GM21723 (cell line): ENCODE data around the gene NLRP3.
A peak's percentile ranks its signal among the peaks of the same experiment; 100 is the strongest.
"Not testable (repeated sequence)": the region's sequence is repeated elsewhere in the genome, so short reads cannot be mapped to it uniquely, and the experiment has no call there.

Experiments
- ATAC-seq: cut with Tn5 transposase; IDR thresholded peaks from one replicate; pipeline ENCODE4 v1.9.1; 2021; ENCODE audit warnings: mild to moderate bottlenecking, moderate library complexity; ENCODE audit not compliant: unreplicated experiment

NLRP3 gene

DNA sequence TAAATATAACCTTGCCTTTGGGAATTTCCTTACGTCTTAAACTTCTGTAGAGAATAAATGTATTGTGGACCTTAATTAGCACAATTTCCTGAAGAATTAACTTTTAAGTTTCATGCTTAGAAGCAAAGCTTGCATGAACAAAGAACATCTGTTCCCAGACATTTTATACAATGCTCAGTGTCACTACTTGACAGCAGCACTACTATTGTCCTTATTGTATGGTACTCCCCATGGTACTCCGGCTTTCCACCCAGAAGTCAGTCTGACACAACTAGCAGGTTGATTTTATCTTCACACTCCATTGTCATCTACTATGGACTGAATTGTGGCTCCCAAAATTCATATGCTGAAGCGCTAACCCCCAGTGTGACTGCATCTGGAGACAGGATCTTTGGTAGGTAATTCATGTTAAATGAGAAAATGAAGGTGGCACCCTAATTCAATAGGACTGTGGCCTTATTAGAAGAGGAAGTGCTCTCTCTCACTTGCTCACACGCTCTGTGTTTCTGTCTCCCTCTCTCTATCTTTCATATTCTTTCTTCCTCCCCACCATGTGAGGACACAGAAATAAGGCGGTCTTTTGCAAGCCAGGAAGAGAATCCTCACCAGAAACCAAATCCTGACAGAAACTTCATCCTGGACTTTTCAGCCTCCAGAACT, 52.6 kb downstream of the NLRP3 start:
- no peak for ATAC-seq

DNA sequence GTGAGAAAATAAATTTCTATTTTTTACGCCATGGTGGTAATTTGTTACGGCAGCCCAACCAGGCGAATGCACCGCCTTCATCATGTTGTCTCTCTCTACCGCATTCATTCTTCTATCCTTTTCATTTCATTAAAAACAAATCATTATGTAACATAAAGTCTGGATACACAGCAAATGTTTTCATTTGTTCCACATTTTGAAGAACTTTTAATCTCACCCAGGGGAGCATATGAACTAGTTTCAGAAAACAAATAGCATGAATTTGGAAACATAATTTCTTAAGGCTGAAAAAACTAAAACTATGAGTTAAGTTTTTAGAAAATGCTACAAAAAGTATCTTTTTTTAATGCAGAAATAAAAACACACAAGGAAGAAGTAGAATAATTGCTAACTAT, 53.2 kb downstream of the NLRP3 start:
- no peak for ATAC-seq

DNA sequence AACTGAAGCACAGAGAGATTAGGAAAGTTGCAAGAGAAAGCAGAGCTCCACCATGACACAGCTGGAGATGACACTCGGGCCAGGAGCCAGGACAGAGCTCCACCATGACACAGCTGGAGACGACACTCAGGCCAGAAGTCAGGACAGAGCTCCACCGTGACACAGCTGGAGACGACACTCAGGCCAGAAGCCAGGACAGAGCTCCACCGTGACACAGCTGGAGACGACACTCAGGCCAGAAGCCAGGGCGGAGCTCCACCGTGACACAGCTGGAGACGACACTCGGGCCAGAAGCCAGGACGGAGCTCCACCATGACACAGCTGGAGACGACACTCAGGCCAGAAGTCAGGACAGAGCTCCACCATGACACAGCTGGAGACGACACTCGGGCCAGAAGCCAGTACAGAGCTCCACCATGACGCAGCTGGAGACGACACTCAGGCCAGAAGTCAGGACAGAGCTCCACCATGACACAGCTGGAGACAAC, 55.0 kb downstream of the NLRP3 start:
- not testable (repeated sequence) for ATAC-seq

DNA sequence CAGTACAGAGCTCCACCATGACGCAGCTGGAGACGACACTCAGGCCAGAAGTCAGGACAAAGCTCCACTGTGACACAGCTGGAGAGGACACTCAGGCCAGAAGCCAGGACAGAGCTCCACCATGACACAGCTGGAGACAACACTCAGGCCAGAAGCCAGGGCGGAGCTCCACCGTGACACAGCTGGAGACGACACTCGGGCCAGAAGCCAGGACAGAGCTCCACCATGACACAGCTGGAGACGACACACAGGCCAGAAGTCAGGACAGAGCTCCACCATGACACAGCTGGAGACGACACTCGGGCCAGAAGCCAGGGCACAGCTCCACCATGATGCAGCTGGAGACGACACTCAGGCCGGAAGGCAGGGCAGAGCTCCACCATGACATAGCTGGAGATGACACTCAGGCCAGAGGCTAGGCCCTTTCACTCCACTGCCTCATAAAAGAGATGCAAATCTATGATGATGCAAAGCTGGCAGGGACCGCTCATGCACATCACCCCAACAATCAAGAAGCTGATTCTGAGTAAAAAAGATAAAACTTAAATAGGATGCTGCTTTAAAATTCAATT, 55.6 kb downstream of the NLRP3 start:
- ATAC-seq: no peak

DNA sequence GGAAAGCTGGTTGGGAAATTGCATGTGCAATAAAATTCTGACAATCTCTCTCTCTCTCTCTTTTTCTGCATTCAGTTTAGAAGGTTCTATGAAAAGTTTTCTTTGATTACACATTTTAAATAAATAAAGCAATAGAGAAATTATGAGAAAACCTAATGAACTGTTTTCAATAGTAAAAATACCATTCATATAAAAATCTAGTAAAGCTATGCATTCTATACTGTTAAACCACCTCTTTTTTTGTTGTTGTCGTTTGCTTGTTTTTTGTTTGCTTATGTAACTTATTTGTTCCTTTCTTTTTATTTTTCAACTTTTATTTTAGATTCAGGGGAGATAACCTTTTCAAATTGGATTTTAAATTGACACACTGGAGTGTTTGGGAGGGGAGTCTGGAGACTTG, 56.1 kb downstream of the NLRP3 start:
- no peak for ATAC-seq

DNA sequence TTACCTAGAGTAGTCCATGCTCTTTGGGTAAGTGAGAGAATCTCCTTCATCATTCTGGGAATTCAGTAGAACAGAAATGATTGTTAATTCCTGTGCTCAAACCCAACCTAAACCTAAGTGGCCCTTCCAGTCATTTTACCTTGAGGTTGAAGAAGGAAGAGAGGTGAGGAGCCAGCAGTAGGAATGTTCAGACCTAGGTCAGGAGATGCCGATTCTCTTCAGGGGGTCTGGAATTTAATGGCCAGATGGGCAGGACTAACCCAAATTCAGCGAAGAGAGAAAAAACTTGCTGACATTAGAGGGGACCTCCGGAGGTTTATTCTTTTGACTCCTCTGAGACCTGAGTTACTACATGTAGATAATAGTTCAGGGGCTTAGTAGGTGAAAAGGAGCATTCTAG, 58.4 kb downstream of the NLRP3 start:
- ATAC-seq: no peak

DNA sequence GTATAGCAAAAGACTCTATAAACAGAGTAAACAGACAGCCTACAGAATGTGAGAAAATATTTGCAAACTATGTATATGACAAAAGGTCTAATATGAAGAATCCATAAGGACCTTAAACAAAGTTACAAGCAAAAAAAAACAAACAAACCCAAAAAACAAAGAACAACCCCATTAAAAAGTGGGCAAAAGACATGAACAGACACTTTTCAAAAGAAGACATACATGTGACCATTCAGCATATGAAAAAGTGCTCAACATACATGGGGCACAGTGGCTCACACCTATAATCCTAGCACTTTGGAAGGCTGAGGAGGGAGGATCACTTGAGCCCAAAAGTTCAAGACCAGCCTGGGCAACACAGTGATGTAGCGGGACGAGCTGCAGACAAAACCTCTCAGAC, 59.8 kb downstream of the NLRP3 start:
- no peak for ATAC-seq

DNA sequence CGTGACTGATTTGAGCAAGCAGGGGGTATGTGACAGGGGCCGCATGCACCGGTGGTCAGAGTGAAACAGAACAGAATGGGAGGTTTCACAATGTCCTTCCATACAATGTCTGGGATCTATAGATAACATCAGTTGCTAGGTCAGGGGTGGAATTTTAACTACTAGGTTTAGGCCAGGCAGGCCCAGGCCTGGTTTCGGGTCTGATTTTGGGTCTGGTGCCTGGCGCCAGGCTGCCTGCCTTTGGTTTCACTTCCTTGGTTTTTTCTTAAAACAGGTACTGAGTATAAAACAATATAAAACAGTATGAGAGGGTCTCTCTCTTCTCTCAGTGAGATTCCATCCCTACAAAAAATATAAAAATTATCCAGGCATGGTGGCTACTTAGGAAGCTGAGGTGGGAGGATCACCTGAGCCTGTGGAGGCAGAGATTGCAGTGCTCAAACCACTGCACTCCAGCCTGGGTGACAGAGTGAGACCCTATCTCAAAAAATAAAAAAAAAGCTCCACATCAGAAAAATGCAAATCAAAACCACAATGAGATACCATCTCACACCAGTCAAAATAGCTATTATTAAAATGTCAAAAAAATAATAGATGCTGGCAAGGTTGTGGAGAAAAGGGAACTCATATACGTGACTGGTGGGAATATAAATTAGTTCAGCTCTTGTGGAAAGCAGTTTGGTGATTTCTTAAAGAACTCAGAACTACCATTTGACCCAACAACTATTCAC, 60.5 kb downstream of the NLRP3 start:
- not testable (repeated sequence) for ATAC-seq

DNA sequence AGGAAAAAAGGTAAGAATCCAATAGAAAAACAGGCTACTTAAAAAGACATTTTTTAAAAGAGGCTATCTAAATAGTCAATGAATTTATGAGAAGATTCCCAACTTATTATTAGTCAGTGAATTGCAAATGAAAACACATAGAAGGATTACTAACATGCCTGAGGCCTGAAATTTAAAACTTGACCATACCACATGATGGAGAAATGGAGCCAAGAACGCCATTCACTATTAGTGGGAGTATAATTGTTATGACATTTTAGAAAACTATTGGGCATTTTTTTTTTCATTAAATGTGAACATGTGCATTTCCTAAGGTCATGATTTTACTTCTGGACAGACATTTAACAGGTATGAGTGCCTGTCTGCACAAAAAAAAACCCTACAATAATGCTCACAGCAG, 66.8 kb downstream of the NLRP3 start:
- no peak for ATAC-seq

DNA sequence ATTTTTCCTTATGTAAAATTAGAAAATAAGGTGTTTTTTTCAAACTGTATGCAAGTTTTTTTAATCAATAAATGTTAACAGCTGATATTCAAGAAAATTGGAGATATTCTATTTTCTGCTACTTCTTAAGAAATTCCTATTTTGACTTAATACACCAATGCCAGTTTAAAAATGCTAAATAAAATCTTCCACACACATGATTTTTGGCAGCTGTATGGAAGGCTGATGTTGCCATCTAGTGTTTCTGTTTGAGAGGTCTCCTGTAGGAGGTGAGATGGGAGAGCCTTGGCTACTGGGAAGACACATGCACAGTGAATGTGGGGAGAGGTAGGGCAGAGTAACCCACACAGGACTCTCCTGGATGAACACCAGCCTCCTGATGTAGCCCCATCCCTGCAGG, 71.1 kb downstream of the NLRP3 start:
- peak; percentile 88 for ATAC-seq

DNA sequence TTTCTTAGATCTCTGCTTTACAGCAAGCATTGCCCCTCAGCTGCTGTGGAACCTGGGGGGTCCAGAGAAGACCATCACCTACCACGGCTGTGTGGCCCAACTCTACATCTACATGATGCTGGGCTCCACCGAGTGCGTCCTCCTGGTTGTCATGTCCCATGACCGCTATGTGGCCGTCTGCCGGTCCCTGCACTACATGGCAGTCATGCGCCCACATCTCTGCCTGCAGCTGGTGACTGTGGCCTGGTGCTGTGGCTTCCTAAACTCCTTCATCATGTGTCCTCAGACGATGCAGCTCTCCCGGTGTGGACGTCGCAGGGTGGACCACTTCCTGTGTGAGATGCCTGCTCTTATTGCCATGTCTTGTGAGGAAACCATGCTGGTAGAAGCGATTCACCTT, 75.4 kb downstream of the NLRP3 start:
- no peak for ATAC-seq

DNA sequence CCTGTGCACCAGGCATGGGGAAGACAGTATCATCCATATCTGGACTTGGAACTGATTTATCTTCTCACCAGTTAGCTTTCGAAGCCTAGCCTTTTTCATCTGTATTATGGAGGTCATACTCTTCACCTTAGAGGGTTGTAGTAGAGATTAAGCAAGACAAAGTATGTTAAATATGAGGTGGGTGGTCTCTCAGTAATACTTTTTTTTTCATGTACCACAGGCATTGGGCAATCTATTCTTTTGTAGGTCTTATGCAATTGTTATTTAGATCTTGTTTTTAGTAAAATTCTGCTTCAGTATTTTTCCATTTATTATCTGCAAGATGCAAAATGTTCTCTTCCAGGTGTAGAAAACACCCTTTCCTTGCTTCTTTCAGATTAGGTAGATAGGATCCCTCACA, 77.1 kb downstream of the NLRP3 start:
- ATAC-seq: no peak

DNA sequence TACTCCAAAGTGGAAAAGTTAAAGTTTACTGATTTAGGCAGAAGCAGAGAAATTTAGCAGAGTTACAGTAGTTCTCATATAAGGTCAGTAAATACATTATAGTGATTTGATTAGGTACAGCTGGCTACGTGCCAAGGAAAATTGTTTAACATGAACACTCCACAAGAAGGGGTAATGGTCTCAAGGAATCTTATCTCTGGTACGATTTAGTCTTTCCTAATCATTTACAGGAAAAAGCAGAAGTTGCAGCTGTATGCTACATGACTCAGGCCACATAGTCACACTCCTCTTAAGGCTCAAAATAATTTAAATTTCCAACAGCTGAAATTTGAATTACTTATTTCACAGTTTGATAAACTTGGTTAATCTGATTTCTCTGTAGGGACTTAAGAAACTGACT, 78.8 kb downstream of the NLRP3 start:
- ATAC-seq: no peak

DNA sequence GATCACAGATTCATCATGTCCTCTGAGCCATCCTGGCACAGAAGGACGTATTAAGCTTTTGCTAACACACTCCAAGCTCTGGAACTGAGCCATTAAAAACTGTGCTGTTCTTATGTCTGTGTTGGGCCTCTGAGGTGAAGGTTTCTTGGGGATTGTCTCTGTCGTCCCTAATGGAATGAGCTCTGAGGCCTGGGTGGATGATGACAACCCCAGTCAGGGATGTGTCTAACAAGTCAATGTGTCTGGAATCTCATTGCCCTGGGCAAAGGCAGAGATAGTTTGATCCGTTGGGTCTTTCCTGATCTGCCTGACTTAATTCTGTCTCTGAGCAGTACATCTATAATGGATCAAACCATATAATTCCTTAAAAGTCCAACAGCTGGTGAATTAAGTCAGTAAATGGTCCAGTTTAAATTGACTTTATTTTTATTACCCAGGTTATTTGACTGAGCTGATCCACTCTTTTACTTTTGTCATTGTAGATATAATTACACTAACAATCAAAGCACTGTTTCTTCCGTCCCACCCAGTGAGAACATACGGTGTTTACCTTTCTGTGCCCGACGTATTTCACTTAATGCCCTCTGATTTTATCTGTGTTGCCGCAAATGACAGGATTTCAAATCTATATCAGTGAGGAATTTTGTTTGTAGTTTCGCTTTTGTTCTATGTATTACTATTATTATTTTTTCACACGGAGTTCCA, 80.8 kb downstream of the NLRP3 start:
- ATAC-seq: no peak
